Bronchial epithelial cell (primary cell): ENCODE measurements around the gene TMEM106B. TPM values are rescaled to one million over a fixed set of nuclear protein-coding genes. Genes with fewer than 3 reads are reported as not detected.

ENCODE experiments used
- DNase-seq: peaks from one replicate; pipeline ENCODE4 v3.0.0-alpha.2; 2010; ENCODE audit warnings: low read depth
- FAIRE-seq: peaks from 2 replicates; lab custom pipeline; 2011; peaks lifted over from hg19 to GRCh38; lab: Jason Lieb, UNC
- H3K27me3 ChIP-seq: 2 replicates; pipeline ENCODE4 v1.5.1; 2011; ENCODE audit warnings: low read length; ENCODE audit not compliant: control insufficient read depth, insufficient read depth
- H3K36me3 ChIP-seq: 2 replicates; pipeline ENCODE4 v1.5.1; 2011; ENCODE audit warnings: low read length; ENCODE audit not compliant: control insufficient read depth, insufficient read depth
- H3K4me3 ChIP-seq: 2 replicates; pipeline ENCODE4 v1.5.1; 2011; ENCODE audit warnings: mild to moderate bottlenecking, low read depth, low read length, control low read depth
- total RNA-seq: library from RNA; depleted of rRNA; stranded (reverse); fragments of >200 nt; gene quantifications from 2 replicates; pipeline ENCODE4 v1.2.1, GENCODE V29; 2014
- TF ChIP-seq, protein P1 (sequence below): IDR thresholded peaks from 2 replicates; pipeline ENCODE4 v1.5.1; 2011; ENCODE audit warnings: mild to moderate bottlenecking, moderate library complexity, low read length, control low read depth, inconsistent platforms; ENCODE audit not compliant: insufficient read depth, severe bottlenecking

TMEM106B gene
- total RNA-seq, 1 donor from 2014 or later = 39.5 TPM

DNA sequence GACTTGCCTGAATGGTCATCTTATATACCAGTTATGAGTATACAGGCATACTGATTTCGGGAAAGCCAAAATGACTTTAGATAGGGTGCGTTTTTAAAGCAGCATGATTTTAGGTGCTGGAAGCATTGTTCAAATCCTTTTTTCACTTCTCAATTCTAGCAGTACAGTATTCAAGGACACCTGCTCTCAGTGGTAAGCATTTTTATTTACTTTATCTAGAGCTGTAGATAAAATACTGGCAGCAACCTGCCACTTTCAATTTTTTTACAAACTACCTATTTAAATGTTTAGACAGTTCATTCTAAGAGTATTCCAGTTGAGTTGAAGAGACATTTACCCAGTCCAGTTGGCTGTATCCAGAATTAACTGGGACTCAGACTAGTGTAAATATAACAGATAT is 33.6 kb downstream of the TMEM106B start:
- Histone ChIP-seq H3K27me3 (no peaks in the 10 kb centered on the region), H3K4me3 (no peak overlapping the region), H3K36me3 (no peaks in the 10 kb centered on the region)
- DNase-seq = no peak
- TF ChIP-seq, protein P1, sequence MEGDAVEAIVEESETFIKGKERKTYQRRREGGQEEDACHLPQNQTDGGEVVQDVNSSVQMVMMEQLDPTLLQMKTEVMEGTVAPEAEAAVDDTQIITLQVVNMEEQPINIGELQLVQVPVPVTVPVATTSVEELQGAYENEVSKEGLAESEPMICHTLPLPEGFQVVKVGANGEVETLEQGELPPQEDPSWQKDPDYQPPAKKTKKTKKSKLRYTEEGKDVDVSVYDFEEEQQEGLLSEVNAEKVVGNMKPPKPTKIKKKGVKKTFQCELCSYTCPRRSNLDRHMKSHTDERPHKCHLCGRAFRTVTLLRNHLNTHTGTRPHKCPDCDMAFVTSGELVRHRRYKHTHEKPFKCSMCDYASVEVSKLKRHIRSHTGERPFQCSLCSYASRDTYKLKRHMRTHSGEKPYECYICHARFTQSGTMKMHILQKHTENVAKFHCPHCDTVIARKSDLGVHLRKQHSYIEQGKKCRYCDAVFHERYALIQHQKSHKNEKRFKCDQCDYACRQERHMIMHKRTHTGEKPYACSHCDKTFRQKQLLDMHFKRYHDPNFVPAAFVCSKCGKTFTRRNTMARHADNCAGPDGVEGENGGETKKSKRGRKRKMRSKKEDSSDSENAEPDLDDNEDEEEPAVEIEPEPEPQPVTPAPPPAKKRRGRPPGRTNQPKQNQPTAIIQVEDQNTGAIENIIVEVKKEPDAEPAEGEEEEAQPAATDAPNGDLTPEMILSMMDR = no peak
- FAIRE-seq = no peak

DNA sequence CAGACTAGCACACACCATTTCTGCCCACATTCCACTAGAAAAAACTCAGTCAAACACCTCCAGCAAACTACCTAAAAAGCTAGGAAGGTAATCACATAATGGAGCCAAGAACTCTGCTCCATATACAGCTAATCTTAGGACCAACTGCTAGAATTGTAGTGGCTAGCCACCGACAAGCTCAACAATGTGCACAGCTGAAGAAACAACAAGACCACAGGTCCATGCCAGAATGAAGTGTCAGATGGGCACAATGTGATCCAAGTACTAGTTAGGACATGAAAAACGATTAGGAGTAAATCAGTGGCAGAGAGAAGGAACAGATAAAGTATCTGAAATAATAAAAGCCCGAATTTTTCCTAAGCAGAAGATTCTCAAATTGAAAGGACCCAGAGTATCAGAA is 38.6 kb downstream of the TMEM106B start:
- no peak for FAIRE-seq
- DNase-seq = no peak
- TF ChIP-seq, protein P1 = no peak
- Histone ChIP-seq H3K4me3 (no peak overlapping the region), H3K36me3 (no peaks in the 10 kb centered on the region), H3K27me3 (no peaks in the 10 kb centered on the region)

DNA sequence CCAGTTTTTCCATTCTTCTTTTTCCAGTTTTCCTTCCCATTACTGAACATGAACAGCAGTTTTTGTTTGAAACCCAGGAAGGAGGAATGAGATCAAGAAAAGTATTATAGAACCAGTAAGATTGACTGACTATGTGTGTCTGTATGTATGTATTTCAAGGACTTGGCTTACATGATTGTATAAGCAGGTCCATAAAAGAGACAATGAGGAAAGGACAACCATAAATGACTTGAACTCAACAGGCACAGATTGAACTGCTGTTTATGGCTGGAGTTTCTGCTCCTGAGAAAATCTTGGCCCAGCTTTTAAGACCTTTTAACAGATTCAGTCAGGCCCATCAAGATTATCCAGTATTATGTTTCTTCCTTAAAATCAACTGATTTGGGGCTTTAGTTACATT is 39.1 kb downstream of the TMEM106B start:
- FAIRE-seq (no peak), DNase-seq (no peak)
- TF ChIP-seq, protein P1 = no peak
- Histone ChIP-seq H3K4me3 (no peak overlapping the region), H3K36me3 (no peaks in the 10 kb centered on the region), H3K27me3 (no peaks in the 10 kb centered on the region)

DNA sequence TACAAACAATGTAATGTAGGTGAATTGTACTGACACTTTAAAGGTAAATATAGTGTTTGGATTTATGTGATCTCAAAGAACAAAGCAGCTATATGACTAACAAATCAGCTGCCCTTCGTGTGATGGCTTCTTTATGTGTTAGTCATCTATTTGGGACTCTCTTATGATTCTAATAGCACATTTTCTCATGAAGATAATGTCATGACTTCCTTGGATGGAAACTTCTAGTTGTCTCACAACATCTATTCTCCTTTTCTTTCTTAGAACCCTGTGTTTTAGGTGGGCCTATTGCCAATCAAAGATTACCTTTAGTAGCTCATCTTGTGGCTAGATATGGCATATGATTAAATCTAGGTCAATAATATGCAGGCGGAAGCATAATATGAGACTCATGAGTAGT is 45.0 kb downstream of the TMEM106B start:
- H3K27me3 ChIP-seq = no peaks in the 10 kb centered on the region
- DNase-seq (peak; percentile 75), FAIRE-seq (no peak)
- TF ChIP-seq, protein P1 = no peak
- H3K4me3 ChIP-seq = no peak overlapping the region
- H3K36me3 ChIP-seq = no peaks in the 10 kb centered on the region

DNA sequence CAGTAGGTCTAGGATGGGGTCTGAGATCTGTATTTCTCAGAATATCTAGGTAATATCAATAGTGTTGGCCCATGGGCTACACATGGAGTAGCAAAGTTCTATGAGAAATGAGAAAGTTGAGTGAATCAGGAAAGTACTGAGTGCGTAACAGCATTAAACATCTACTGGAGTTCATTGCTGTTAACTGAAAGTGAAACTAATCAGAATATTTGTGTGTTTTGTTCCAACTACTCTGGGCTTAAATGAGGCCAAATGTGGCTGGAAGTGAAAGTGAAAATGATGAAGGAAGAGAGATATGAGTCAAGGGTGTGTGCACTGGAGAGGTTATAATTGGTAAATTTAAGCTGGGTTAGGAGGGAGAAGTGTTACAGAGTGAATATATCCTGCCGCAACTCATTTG is 46.5 kb downstream of the TMEM106B start:
- FAIRE-seq (no peak), DNase-seq (no peak)
- TF ChIP-seq, protein P1 = no peak
- Histone ChIP-seq H3K4me3 (no peak overlapping the region), H3K27me3 (no peaks in the 10 kb centered on the region), H3K36me3 (no peaks in the 10 kb centered on the region)

DNA sequence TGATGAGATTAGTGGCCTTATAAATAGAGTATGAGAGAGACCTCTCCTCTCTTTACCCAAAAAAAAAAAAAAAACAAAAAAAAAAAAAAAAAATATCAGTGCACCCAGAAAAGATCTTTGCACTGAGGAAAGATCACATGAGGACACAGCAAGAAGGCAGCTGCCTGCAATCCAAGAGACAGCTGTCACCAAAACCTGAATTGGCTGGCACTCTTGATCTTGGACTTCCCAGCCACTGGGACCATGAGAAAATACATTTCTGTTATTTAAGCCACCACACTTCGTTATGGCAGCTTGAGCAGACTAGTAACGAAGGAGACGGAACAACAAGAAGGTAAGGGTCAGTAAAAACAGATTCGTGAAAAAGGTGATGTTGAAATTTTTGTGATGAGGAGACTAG is 47.0 kb downstream of the TMEM106B start:
- Histone ChIP-seq H3K27me3 (no peaks in the 10 kb centered on the region), H3K36me3 (no peaks in the 10 kb centered on the region), H3K4me3 (no peak overlapping the region)
- no peak for FAIRE-seq
- no peak for DNase-seq
- TF ChIP-seq, protein P1 = no peak
